ENCODE data around the gene BTBD9.

The BTBD9 gene

GRCh38 chr6:38195113-38195635 is 444.6 kb downstream of the BTBD9 start:
- DNase-seq (ENCODE audit: low read depth) = no peak

- no peak for DNase-seq (ENCODE audit: low read depth)
Measured at GRCh38 chr6:38194589-38194988, 445.1 kb downstream of the BTBD9 start.

- DNase-seq (ENCODE audit: low read depth) = no peak
Measured at GRCh38 chr6:38194282-38194572, 445.5 kb downstream of the BTBD9 start.

GRCh38 chr6:38193481-38194281 is 446.0 kb downstream of the BTBD9 start:
- no peak for DNase-seq (ENCODE audit: low read depth)

- DNase-seq (ENCODE audit: low read depth) = no peak
Measured at GRCh38 chr6:38193051-38193450, 446.7 kb downstream of the BTBD9 start.

- no peak for DNase-seq (ENCODE audit: low read depth)
Measured at GRCh38 chr6:38192487-38192886, 447.2 kb downstream of the BTBD9 start.

- DNase-seq (ENCODE audit: low read depth) = no peak
Measured at GRCh38 chr6:38192011-38192410, 447.7 kb downstream of the BTBD9 start.

GRCh38 chr6:38191418-38191817 is 448.3 kb downstream of the BTBD9 start:
- DNase-seq (ENCODE audit: low read depth) = no peak

- no peak for DNase-seq (ENCODE audit: low read depth)
Measured at GRCh38 chr6:38188677-38189335, 450.9 kb downstream of the BTBD9 start.

GRCh38 chr6:38187811-38188590 is 451.7 kb downstream of the BTBD9 start:
- no peak for DNase-seq (ENCODE audit: low read depth)

- no peak for DNase-seq (ENCODE audit: low read depth)
Measured at GRCh38 chr6:38187325-38187724, 452.4 kb downstream of the BTBD9 start.

- DNase-seq (ENCODE audit: low read depth) = no peak
Measured at GRCh38 chr6:38185752-38186151, 454.0 kb downstream of the BTBD9 start.

- no peak for DNase-seq (ENCODE audit: low read depth)
Measured at GRCh38 chr6:38185244-38185643, 454.5 kb downstream of the BTBD9 start.

GRCh38 chr6:38184585-38185080 is 455.1 kb downstream of the BTBD9 start:
- DNase-seq (ENCODE audit: low read depth) = no peak

GRCh38 chr6:38183856-38184584 is 455.7 kb downstream of the BTBD9 start:
- DNase-seq (ENCODE audit: low read depth) = no peak

- DNase-seq (ENCODE audit: low read depth) = no peak
Measured at GRCh38 chr6:38182426-38182825, 457.3 kb downstream of the BTBD9 start.

GRCh38 chr6:38180586-38180985 is 459.1 kb downstream of the BTBD9 start:
- DNase-seq (ENCODE audit: low read depth) = no peak

- DNase-seq (ENCODE audit: low read depth) = no peak
Measured at GRCh38 chr6:38179794-38180430, 459.8 kb downstream of the BTBD9 start.

GRCh38 chr6:38179300-38179699 is 460.4 kb downstream of the BTBD9 start:
- no peak for DNase-seq (ENCODE audit: low read depth)

GRCh38 chr6:38178584-38178886 is 461.2 kb downstream of the BTBD9 start:
- no peak for DNase-seq (ENCODE audit: low read depth)

GRCh38 chr6:38177882-38178583 is 461.7 kb downstream of the BTBD9 start:
- DNase-seq (ENCODE audit: low read depth) = no peak
